B cell (primary cell): ENCODE measurements around the gene MAN1A1.

Experiments used
- CTCF ChIP-seq: fragments of 200-600 bp; IDR thresholded peaks from one replicate; pipeline ENCODE4 v1.8.0; 2022; ENCODE audit warnings: antibody characterized with exemption, mild to moderate bottlenecking
- EZH2 ChIP-seq: IDR thresholded peaks from 2 replicates; pipeline ENCODE4 v1.6.1; 2012; ENCODE audit warnings: borderline replicate concordance, low read depth, mild to moderate bottlenecking, moderate library complexity, low read length; ENCODE audit not compliant: insufficient read depth, poor library complexity, severe bottlenecking

DNA sequence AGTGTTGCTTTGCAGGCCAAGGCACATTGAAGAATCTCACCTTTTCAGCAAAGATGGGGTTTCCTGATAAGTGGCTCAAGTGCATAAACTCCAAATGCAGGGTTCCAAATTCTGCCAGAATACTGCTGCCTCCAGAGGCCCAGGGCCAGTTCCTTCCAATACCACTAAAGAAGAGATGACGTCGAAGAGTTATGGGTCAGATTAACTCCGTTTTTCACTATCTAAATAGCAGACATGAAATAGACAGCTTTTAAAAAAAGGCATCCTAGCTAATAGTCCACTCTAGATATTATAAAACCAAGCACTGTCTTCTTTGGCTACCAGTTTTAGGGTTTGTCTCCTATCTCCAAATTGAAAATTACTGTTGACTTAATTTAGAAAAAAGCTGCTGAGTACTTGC lies 144.8 kb downstream of the MAN1A1 start:
- TF ChIP-seq CTCF: no peak
- no peak for TF ChIP-seq EZH2
